ENCODE measurements around the gene CMBL. TPM values are rescaled to one million over a fixed set of nuclear protein-coding genes. Genes with fewer than 3 reads are reported as not detected.

Gene CMBL
- total RNA-seq, 2 experiments from 2014 or later: 0.13 TPM; not detected in 1

GRCh38 chr5:10288592-10289219 is 19.0 kb downstream of the CMBL start:
- BruUV-seq (replicated peaks): no TSS peak
- Histone ChIP-seq H4K20me1 (ENCODE audit: insufficient read depth, low read length) (no peaks in the 10 kb centered on the region), H3K4me2 (ENCODE audit: low read length) (peak overlapping the region; percentile 79), H3K36me3 (ENCODE audit: insufficient read depth, low read length) (no peaks in the 10 kb centered on the region), H3K4me3 (ENCODE audit: low read depth, low read length, poor library complexity, severe bottlenecking) (peak overlapping the region; percentile 49), H3K79me2 (ENCODE audit: insufficient read depth, low read depth, low read length) (no peaks in the 10 kb centered on the region), H3K9me2 (ENCODE audit: insufficient read depth, low read length) (no peaks in the 10 kb centered on the region), H3K4me1 (ENCODE audit: insufficient read depth, low read length, poor library complexity, severe bottlenecking) (peaks cover 37% of the 10 kb centered on the region), H3K9me3 (ENCODE audit: low read length) (no peaks in the 10 kb centered on the region), H2AFZ (ENCODE audit: low read length) (peak overlapping the region; percentile 80; the same call in 1 of the 2 replicates), H3K27ac (ENCODE audit: low read depth, low read length, poor library complexity, severe bottlenecking) (peak overlapping the region; percentile 42)
- TF ChIP-seq CTCF (conservative IDR thresholded peaks at IDR 0.05; ENCODE audit: low read length) (no peak), EZH2phosphoT487 (IDR thresholded peaks at IDR 0.05; ENCODE audit: borderline replicate concordance, low read depth, low read length) (no peak)
- peak; percentile 91 for DNase-seq (ENCODE audit: low spot score)
- CTCF ChIA-PET (ENCODE audit: unreplicated experiment): no interaction called here
- POLR2A ChIA-PET: interaction anchor here (0.6 kb wide), 1 partner anchor 14 kb away, joined by 3 read pairs; no protein-coding TSS in a partner anchor
- intact Hi-C loops (cut with micrococcal nuclease; ENCODE audit: unreplicated experiment): loop anchor here (1.0 to 10.0 kb wide), 2 partner anchors 65 to 276 kb away; partner anchors contain the start of genes ANKRD33B and MARCHF6

- Histone ChIP-seq H3K79me2 (ENCODE audit: insufficient read depth, low read depth, low read length) (no peaks in the 10 kb centered on the region), H3K36me3 (ENCODE audit: insufficient read depth, low read length) (no peaks in the 10 kb centered on the region), H4K20me1 (ENCODE audit: insufficient read depth, low read length) (no peaks in the 10 kb centered on the region), H3K9me2 (ENCODE audit: insufficient read depth, low read length) (no peaks in the 10 kb centered on the region), H3K9me3 (ENCODE audit: low read length) (no peaks in the 10 kb centered on the region), H3K4me1 (ENCODE audit: insufficient read depth, low read length, poor library complexity, severe bottlenecking) (peaks cover 32% of the 10 kb centered on the region), H2AFZ (ENCODE audit: low read length) (no peak overlapping the region), H3K4me3 (ENCODE audit: low read depth, low read length, poor library complexity, severe bottlenecking) (no peak overlapping the region), H3K4me2 (ENCODE audit: low read length) (no peak overlapping the region), H3K27ac (ENCODE audit: low read depth, low read length, poor library complexity, severe bottlenecking) (no peak overlapping the region)
- DNase-seq (ENCODE audit: low spot score): no peak
- BruUV-seq (replicated peaks): no TSS peak
- no peak for TF ChIP-seq EZH2phosphoT487 (IDR thresholded peaks at IDR 0.05; ENCODE audit: borderline replicate concordance, low read depth, low read length)
- no peak for TF ChIP-seq CTCF (conservative IDR thresholded peaks at IDR 0.05; ENCODE audit: low read length)
- ChIA-PET CTCF (ENCODE audit: unreplicated experiment) (interaction anchor here (0.6 kb wide), 1 partner anchor 72 kb away, joined by 3 read pairs; no protein-coding TSS in a partner anchor), POLR2A (interaction anchor here (0.5 kb wide), 1 partner anchor 37 kb away, joined by 4 read pairs; the partner anchor contains the start of gene ATPSCKMT)
- intact Hi-C loops (cut with micrococcal nuclease; ENCODE audit: unreplicated experiment): loop anchor here (10.0 kb wide), 1 partner anchor 278 kb away; the partner anchor contains the start of gene ANKRD33B
Measured at GRCh38 chr5:10286862-10287227, 20.9 kb downstream of the CMBL start.
